ENCODE results near the gene CEP250.

Gene CEP250

DNA sequence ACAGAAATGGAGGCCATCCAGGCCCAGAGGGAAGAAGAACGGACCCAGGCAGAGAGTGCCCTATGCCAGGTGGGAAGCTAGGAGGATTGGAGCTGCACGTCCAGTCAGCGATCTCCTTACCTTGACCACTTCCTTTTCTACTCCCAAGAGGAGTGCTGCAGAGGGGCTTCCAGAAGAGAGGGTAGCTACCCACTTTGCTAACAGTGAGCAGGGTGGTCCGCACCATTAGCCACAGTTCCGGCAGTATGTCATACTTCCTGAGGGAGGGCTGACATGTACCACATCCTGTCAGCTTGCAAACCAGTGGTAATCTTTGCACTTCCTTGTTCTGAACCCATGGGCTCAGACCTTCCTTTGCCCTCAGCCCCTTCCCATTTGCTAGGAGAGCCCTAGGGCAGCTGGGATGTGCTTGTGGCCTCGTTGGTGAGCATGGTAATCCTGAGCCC lies 35.4 kb downstream of the CEP250 start:
- Histone ChIP-seq H3K4me2 (ENCODE audit: low read length) (peak overlapping the region; percentile 88), H3K27me3 (ENCODE audit: control insufficient read depth, low read length) (no peaks in the 10 kb centered on the region), H3K79me2 (ENCODE audit: control insufficient read depth, low read length) (peaks cover 20% of the 10 kb centered on the region), H3F3A (ENCODE audit: control insufficient read depth, insufficient read depth) (no peaks in the 10 kb centered on the region), H3K27ac (ENCODE audit: low read depth, low read length) (peak overlapping the region; percentile 51), H4K20me1 (ENCODE audit: control insufficient read depth, insufficient read depth, low read depth, low read length) (no peaks in the 10 kb centered on the region), H3K9me3 (ENCODE audit: control insufficient read depth, insufficient read depth, low read length) (no peaks in the 10 kb centered on the region), H3K36me3 (ENCODE audit: control insufficient read depth, low read length) (peaks cover 70% of the 10 kb centered on the region), H3K4me3 (ENCODE audit: low read length) (peak overlapping the region; percentile 76), H3K9me2 (replicated peaks; ENCODE audit: control insufficient read depth, low read length) (no peaks in the 10 kb centered on the region), H3K4me1 (ENCODE audit: control insufficient read depth, low read length) (peaks cover 22% of the 10 kb centered on the region)
- TF ChIP-seq, protein P1, sequence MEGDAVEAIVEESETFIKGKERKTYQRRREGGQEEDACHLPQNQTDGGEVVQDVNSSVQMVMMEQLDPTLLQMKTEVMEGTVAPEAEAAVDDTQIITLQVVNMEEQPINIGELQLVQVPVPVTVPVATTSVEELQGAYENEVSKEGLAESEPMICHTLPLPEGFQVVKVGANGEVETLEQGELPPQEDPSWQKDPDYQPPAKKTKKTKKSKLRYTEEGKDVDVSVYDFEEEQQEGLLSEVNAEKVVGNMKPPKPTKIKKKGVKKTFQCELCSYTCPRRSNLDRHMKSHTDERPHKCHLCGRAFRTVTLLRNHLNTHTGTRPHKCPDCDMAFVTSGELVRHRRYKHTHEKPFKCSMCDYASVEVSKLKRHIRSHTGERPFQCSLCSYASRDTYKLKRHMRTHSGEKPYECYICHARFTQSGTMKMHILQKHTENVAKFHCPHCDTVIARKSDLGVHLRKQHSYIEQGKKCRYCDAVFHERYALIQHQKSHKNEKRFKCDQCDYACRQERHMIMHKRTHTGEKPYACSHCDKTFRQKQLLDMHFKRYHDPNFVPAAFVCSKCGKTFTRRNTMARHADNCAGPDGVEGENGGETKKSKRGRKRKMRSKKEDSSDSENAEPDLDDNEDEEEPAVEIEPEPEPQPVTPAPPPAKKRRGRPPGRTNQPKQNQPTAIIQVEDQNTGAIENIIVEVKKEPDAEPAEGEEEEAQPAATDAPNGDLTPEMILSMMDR (IDR thresholded peaks at IDR 0.05; ENCODE audit: low read depth, low read length, poor library complexity, severe bottlenecking) = no peak
- no peak for TF ChIP-seq EZH2phosphoT487 (IDR thresholded peaks at IDR 0.05; ENCODE audit: borderline replicate concordance, low read length)

DNA sequence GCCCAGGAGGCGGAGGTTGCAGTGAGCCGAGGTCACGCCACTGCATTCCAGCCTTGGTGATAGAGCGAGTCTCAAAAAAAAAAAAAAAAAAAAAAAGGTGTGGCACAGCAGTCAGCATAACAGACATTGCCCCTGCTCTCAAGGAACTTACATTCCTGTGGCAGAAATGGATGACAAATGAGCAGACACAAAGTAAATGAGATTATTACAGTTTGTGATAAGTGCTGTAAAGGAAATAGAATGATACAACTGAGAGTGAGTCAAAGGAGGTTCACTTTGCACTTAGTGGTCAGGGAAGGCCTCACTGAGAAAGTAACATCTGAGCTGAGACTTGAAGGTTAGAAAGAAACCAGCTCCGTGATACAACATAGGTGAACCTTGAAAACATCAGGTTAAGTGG lies 36.4 kb downstream of the CEP250 start:
- no peaks in the 10 kb centered on the region for H3K27me3 ChIP-seq (ENCODE audit: control insufficient read depth, low read length)
- H3K9me3 ChIP-seq (ENCODE audit: control insufficient read depth, insufficient read depth, low read length) = no peaks in the 10 kb centered on the region
- no peak overlapping the region for H3K27ac ChIP-seq (ENCODE audit: low read depth, low read length)
- no peak overlapping the region for H3K4me3 ChIP-seq (ENCODE audit: low read length)
- H3K4me2 ChIP-seq (ENCODE audit: low read length) = peak overlapping the region; percentile 88; the same call in 1 of the 2 replicates
- H3K79me2 ChIP-seq (ENCODE audit: control insufficient read depth, low read length) = peaks cover 20% of the 10 kb centered on the region
- no peaks in the 10 kb centered on the region for H3F3A ChIP-seq (ENCODE audit: control insufficient read depth, insufficient read depth)
- no peaks in the 10 kb centered on the region for H3K9me2 ChIP-seq (replicated peaks; ENCODE audit: control insufficient read depth, low read length)
- H3K4me1 ChIP-seq (ENCODE audit: control insufficient read depth, low read length) = peaks cover 22% of the 10 kb centered on the region
- no peaks in the 10 kb centered on the region for H4K20me1 ChIP-seq (ENCODE audit: control insufficient read depth, insufficient read depth, low read depth, low read length)
- peaks cover 76% of the 10 kb centered on the region for H3K36me3 ChIP-seq (ENCODE audit: control insufficient read depth, low read length)
- TF ChIP-seq, protein P1 (IDR thresholded peaks at IDR 0.05; ENCODE audit: low read depth, low read length, poor library complexity, severe bottlenecking) = no peak
- no peak for TF ChIP-seq EZH2phosphoT487 (IDR thresholded peaks at IDR 0.05; ENCODE audit: borderline replicate concordance, low read length)

DNA sequence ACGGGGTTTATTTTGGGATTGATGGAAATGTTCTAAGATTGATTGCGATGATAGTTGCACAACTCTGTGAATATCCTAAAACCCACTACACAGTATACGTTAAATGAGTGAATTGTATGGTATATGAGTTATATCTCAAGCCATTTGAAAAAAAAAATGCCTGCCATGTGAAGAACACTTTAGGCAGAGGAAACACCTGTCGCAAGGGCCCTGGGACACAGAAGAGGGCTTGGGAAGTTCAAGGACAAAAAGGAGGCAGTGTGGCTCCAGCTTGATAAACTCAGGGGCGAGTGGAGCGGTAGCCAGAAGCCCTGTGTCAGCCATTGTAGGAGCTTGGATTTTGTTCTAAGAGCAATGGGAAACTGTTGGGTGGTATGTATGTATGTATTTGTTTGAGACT lies 37.0 kb downstream of the CEP250 start:
- H3K9me3 ChIP-seq (ENCODE audit: control insufficient read depth, insufficient read depth, low read length) = no peaks in the 10 kb centered on the region
- no peaks in the 10 kb centered on the region for H3F3A ChIP-seq (ENCODE audit: control insufficient read depth, insufficient read depth)
- no peak overlapping the region for H3K4me2 ChIP-seq (ENCODE audit: low read length)
- H3K4me3 ChIP-seq (ENCODE audit: low read length) = no peak overlapping the region
- TF ChIP-seq, protein P1 (IDR thresholded peaks at IDR 0.05; ENCODE audit: low read depth, low read length, poor library complexity, severe bottlenecking) = no peak
- no peak for TF ChIP-seq EZH2phosphoT487 (IDR thresholded peaks at IDR 0.05; ENCODE audit: borderline replicate concordance, low read length)
- H3K27me3 ChIP-seq (ENCODE audit: control insufficient read depth, low read length) = no peaks in the 10 kb centered on the region
- H4K20me1 ChIP-seq (ENCODE audit: control insufficient read depth, insufficient read depth, low read depth, low read length) = no peaks in the 10 kb centered on the region
- H3K27ac ChIP-seq (ENCODE audit: low read depth, low read length) = no peak overlapping the region
- H3K36me3 ChIP-seq (ENCODE audit: control insufficient read depth, low read length) = peaks cover 78% of the 10 kb centered on the region
- peaks cover 20% of the 10 kb centered on the region for H3K79me2 ChIP-seq (ENCODE audit: control insufficient read depth, low read length)
- peaks cover 22% of the 10 kb centered on the region for H3K4me1 ChIP-seq (ENCODE audit: control insufficient read depth, low read length)
- no peaks in the 10 kb centered on the region for H3K9me2 ChIP-seq (replicated peaks; ENCODE audit: control insufficient read depth, low read length)

Measured in DOHH2 (cell line).